ENCODE measurements around the gene TXNRD2. TPM values are rescaled to one million over a fixed set of nuclear protein-coding genes. Genes with fewer than 3 reads are reported as not detected.

Gene TXNRD2
- total RNA-seq, 1 experiment from 2014 or later, result 19.7 TPM

GRCh38 chr22:19917389-19918138 is 24.1 kb downstream of the TXNRD2 start:
- no TSS peak for BruUV-seq (replicated peaks)
- Histone ChIP-seq H3K27ac (ENCODE audit: low read depth, low read length) (no peak overlapping the region), H3K4me2 (ENCODE audit: low read length) (no peak overlapping the region), H3K9ac (ENCODE audit: low read length) (no peak overlapping the region), H3K79me2 (ENCODE audit: insufficient read depth, low read length) (no peaks in the 10 kb centered on the region), H3K36me3 (ENCODE audit: control insufficient read depth in 1 of 2, insufficient read depth in 2 of 2, low read length in 2 of 2) (no peaks in the 10 kb centered on the region), H3K9me3 (ENCODE audit: control insufficient read depth in 1 of 2, insufficient read depth in 1 of 2, low read depth in 1 of 2, low read length in 2 of 2) (no peaks in the 10 kb centered on the region), H2AFZ (ENCODE audit: low read depth, low read length, poor library complexity, severe bottlenecking) (no peak overlapping the region), H3K27me3 (ENCODE audit: insufficient read depth, low read length) (no peaks in the 10 kb centered on the region), H4K20me1 (ENCODE audit: insufficient read depth) (no peaks in the 10 kb centered on the region), H3K4me3 (replicated peaks in 1 of 2; ENCODE audit: low read depth in 1 of 2, low read length in 2 of 2) (no peak overlapping the region), H3K4me1 (ENCODE audit: control insufficient read depth in 1 of 2, insufficient read depth in 2 of 2, low read length in 2 of 2) (no peaks in the 10 kb centered on the region), H3K9me2 (ENCODE audit: insufficient read depth) (no peaks in the 10 kb centered on the region)
- no peak for ATAC-seq
- ChIA-PET CTCF (interaction anchor here (2.0 kb wide), 1 partner anchor 7 kb away, joined by 7 read pairs; no protein-coding TSS in a partner anchor), RAD21 (ENCODE audit: low non-redundant PET in 1 of 2, low total read pairs in 2 of 2, uncharacterized antibody in 2 of 2, unreplicated experiment in 2 of 2) (no interaction called here), POLR2A (no interaction called here)
- no peak for TF ChIP-seq RAD21 (IDR thresholded peaks at IDR 0.05; ENCODE audit: low read depth)
- no peak for TF ChIP-seq EGR1 (IDR thresholded peaks at IDR 0.05; ENCODE audit: low read depth)
- no peak for TF ChIP-seq CEBPB (IDR thresholded peaks at IDR 0.05; ENCODE audit: low read depth)
- no peak for TF ChIP-seq POLR2AphosphoS5 (IDR thresholded peaks at IDR 0.05; ENCODE audit: low read depth, low read length)
- TF ChIP-seq CTCF (IDR thresholded peaks at IDR 0.05 in 2 of 3, conservative IDR thresholded peaks at IDR 0.05 in 1 of 3; ENCODE audit: borderline replicate concordance in 1 of 3, insufficient read depth in 1 of 3, low read depth in 2 of 3, low read length in 2 of 3), result no peak
- TF ChIP-seq EZH2phosphoT487 (IDR thresholded peaks at IDR 0.05; ENCODE audit: borderline replicate concordance), result no peak
- TF ChIP-seq ATF3 (IDR thresholded peaks at IDR 0.05), result no peak
- TF ChIP-seq CBX3 (IDR thresholded peaks at IDR 0.05; ENCODE audit: low read depth), result no peak
- TF ChIP-seq TCF7L2 (IDR thresholded peaks at IDR 0.05; ENCODE audit: borderline replicate concordance, extremely low read depth, insufficient read depth, insufficient read length), result no peak
- TF ChIP-seq ZNF274 (IDR thresholded peaks at IDR 0.05; ENCODE audit: low read depth, low read length), result no peak
- TF ChIP-seq POLR2A (IDR thresholded peaks at IDR 0.05; ENCODE audit: borderline replicate concordance, extremely low read depth, insufficient read depth, insufficient read length), result no peak
- no peak for TF ChIP-seq SIN3A (IDR thresholded peaks at IDR 0.05; ENCODE audit: low read depth)
- TF ChIP-seq SRF (IDR thresholded peaks at IDR 0.05; ENCODE audit: low read depth), result no peak
- no peak for DNase-seq (ENCODE audit: low read depth, low spot score)
- intact Hi-C loops (cut with micrococcal nuclease), result no loop called here

All from HCT116 (cell line).